OCI-LY3 (cell line): Measurements from ENCODE around the gene PLXNB1.

Source experiments
- EZH2phosphoT487 ChIP-seq: fragments of 200-600 bp; shearing (Covaris generic); IDR thresholded peaks from 2 replicates; pipeline ENCODE4 v1.6.1; 2018; ENCODE audit warnings: antibody characterized with exemption, mixed run types, low read depth
- TF ChIP-seq, protein P1 (sequence below): fragments of 200-600, 300-600 bp; sonication (generic); IDR thresholded peaks from 2 replicates; pipeline ENCODE4 v1.5.1; 2014; ENCODE audit warnings: antibody characterized with exemption, low read length, low read depth

- TF ChIP-seq, protein P1, sequence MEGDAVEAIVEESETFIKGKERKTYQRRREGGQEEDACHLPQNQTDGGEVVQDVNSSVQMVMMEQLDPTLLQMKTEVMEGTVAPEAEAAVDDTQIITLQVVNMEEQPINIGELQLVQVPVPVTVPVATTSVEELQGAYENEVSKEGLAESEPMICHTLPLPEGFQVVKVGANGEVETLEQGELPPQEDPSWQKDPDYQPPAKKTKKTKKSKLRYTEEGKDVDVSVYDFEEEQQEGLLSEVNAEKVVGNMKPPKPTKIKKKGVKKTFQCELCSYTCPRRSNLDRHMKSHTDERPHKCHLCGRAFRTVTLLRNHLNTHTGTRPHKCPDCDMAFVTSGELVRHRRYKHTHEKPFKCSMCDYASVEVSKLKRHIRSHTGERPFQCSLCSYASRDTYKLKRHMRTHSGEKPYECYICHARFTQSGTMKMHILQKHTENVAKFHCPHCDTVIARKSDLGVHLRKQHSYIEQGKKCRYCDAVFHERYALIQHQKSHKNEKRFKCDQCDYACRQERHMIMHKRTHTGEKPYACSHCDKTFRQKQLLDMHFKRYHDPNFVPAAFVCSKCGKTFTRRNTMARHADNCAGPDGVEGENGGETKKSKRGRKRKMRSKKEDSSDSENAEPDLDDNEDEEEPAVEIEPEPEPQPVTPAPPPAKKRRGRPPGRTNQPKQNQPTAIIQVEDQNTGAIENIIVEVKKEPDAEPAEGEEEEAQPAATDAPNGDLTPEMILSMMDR, result no peak
- TF ChIP-seq EZH2phosphoT487, result no peak
Observed at GRCh38 chr3:48402281-48402732, 27.6 kb downstream of the PLXNB1 start.
